GM15510 (cell line): Measurements from ENCODE around the gene P3R3URF.

Experiments used
- POLR2A ChIP-seq: IDR thresholded peaks from 3 replicates; pipeline ENCODE4 v1.6.1; 2011; ENCODE audit warnings: borderline replicate concordance; ENCODE audit not compliant: insufficient read length; ENCODE audit errors: extremely low read depth

Gene P3R3URF

DNA sequence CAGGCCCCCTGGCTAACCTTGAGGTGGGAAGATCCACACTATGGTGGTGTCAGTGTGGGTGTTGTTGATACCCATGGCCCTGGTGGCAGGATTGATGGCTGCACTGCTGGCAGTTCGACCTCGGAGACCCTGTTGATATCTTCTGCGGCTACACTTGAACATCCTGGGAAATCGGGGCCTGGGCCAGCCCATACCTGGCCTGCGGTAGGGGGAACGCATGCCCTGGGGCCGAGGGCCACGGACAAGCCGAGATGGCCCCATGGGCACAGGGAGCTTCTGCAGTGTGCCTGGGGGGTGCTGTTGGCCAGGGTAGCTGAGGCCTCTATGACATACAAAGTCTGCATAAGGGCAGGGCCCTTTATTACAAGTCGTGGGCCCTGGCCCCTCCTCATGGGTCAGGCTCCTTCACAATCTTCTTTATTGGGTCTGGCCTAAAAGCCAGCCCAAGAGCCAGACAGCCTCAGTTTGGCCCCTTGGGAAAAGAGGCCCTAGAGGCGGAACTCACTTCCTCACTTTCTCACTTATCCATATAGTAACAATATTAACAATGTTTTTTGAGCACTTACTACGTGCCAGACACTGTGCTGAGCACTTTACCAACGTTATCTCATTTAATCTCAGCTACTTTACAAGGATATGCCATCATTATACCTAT is at the start of gene P3R3URF:
Gene P3R3URF, minus strand, starts transcription at position 278 of the 655 bp plus-strand sequence. Its CDS starts 17 bp downstream, at position 261.
- no peak for TF ChIP-seq POLR2A

DNA sequence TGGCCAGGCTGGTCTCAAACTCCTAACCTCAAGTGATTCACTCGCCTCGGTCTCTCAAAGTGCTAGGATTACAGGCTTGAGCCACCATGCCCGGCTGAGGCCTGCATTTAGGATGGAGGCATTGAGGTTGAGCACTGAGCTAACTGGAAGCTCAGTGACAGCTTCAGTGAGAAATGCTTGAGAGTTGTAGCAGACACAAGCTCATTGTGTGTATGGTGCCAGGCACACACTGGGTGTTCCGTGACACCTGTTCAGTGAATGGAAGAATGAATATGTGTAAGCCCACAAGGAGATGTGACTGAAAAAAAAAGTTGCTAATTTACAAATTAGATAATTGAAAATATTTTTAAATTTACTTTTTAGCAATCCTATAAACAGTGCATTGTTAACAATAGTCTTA is 48.7 kb upstream of the P3R3URF start:
- TF ChIP-seq POLR2A: no peak

DNA sequence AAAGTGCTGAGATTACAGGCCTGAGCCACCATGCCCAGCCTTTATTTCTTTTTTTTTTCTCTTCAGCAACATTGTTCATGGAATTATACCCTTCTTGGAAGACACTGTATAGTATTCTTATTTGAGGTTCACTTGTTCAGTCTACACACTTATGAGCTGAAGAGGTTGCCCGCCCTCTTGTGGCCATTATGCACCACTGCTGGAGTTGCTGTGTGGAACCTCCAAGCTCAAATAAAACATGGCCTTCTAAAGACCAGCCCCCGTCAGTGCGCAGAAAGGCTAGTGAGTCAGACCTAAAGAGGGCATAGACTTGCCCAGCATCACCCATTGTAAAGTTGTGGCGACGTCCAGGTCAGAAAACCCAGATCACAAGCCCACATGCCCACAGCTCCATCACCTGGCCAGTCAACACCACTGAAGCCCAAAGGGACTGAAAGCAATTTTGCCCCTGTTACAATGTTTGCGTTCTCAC is 47.2 kb upstream of the P3R3URF start:
- TF ChIP-seq POLR2A: no peak

DNA sequence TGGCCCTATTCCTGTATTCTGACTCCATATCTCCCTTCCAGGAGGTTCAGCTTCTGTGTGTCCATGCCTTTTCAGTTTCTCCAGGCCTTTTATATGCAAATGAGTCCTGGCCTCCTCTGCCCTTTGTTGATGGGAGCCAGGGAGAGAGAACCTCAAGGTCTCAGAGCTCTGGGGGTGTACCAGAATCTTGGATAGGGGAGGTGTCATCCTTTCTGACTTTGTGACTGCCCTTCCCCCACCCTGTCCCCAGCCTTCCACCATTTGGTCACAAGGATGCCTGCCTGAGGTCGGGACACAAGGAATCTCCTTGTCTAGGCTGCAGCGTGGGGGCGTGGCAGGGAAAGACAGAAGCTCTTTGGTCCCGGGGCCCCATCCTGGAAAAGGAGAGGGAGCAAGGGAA is 45.5 kb upstream of the P3R3URF start:
- no peak for TF ChIP-seq POLR2A

DNA sequence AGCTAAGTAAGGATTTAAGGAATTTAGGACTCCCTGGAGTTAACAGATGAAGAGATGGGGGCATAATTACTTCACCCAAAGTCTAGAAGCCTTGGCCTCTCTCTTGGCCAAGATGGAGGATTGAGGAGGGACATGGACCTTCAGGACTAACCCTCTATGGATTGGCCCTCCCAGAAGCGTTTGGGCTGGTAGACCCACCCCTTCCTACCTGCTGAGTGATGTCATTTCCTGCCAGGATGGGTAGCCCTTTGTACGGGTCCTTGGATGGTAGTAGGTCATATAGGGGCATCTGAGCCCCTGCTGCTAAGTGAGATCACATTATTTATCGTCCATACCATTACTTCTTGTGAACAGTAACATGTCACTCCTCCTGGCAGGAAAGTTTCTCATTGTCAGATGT is 44.5 kb upstream of the P3R3URF start:
- no peak for TF ChIP-seq POLR2A

DNA sequence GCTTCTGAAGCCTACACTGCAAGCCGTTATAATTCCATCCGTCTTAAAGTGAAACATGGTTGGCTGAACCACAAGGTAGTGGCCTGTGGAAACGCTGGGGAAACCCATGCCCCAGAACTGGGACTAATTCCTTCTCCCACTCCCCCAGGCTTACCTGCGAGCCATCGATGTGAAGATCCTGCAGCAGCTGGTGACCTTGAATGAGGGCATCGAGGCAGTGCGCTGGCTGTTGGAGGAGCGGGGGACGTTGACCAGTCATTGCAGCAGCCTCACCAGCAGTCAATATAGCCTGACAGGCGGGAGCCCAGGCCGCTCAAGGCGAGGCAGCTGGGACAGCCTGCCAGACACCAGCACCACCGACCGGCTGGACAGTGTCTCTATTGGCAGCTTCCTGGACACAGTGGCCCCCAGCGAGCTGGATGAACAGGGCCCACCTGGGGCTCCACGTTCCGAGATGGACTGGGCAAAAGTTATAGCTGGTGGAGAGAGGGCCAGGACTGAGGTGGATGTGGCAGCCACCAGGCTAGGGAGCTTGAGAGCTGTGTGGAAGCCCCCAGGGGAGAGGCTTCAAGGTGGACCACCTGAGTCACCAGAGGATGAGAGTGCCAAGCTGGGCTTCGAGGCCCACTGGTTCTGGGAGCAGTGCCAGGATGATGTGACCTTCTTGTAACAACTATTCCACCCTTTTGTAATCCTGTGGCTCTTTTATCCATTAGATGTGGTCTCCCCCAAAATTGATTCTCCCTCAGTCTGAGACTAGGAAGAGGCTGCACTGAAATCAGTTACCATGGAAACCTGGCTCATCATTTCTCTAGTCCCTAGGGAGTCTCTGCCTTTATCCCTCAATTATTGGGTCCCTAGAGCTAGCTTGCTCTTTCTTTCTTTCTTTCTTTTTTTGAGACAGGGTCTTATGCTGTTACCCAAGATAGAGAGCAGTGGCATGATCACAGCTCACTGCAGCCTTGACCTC is 43.5 kb upstream of the P3R3URF start:
- no peak for TF ChIP-seq POLR2A

DNA sequence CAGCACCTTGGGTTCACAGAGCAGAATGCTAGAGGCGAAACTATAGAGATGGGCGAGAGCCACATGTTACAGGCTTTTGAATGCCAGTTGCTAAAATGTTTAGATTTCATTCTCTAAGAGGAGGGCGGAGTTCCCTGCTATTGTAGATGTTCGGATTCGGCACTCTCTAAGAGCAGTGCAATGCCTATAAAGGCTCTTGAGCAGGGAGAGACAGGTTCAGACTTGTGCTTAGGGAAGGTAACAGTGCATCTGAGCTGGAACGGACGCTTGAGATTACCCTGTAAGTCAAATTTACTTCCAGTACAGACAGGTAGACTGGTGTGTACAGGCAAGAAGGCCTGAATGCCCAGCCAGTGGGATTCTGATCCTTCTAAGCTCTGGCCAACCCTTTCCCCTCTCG is 42.2 kb upstream of the P3R3URF start:
- no peak for TF ChIP-seq POLR2A

DNA sequence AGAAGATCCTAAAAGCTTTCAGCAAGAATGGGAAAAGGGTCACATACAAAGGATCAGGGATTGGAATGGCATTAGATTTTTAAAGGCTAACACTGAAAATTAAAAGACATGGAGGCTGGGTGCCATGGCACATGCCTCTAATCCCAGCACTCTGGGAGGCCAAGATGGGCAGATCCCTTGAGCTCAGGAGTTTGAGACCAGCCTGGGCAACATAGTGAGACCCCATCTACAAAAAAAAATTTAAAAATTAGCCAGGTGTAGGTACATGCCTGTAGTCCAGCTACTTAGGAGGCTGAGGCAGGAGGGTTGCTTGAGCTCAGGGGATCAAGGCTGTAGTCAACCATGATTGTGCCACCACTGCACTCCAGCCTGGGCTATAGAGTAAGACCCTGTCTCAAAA is 39.2 kb upstream of the P3R3URF start:
- TF ChIP-seq POLR2A: no peak

DNA sequence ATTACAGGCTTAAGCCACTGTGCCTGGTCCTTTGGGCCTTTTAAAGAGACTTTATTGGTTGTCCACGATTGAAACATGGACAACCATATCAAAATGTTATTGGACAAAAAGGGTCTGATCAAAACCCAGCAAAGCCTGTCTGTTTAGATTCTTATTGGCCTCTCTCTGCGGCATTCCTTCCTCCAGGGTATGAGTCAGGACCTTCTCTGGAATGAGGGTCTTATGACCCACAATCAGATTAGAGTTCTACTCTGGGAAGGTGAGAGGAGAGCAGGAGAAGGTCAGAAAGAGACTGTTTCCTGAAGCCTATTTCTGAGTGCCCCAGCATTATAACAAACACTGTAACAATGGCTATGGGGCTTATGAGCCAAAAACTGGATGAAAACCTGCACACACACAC is 34.8 kb upstream of the P3R3URF start:
- TF ChIP-seq POLR2A: no peak

DNA sequence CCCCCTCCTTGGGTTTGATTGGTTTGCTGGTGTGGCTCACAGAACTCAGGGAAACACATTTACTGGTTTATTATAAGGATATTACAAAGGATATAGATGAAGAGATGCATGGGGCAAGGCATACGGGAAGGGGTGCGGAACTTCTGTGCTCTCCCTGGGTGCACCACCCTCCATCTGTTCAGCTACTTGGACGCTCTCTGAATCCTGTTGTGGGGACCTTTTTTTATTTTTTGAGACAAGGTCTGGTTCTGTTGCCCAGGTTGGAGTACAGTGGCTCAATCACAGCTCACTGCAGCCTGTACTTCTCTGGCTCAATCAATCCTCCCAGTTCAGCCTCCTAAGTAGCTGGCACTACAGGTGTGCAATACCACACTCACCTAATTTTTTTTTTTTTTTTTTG is 34.3 kb upstream of the P3R3URF start:
- TF ChIP-seq POLR2A: no peak

DNA sequence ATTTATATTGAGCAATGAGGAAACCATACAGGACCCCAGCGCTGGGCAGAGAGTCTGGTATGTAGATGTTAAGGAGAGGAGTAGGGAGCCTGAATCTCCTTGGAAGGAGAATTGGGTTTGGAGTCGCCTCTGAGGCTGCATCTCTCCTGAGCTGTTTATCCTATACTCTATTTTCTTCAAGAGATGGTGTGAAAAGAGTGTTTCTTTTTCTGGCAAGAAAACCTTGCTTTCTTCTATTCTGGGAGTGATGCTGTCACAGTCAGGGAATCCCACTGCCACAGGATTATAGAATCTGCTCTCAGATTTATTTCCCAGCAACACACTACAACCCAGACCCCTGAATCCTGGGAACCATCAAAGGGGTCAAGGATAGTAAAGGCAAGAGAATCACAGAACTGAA is 30.1 kb upstream of the P3R3URF start:
- TF ChIP-seq POLR2A: no peak

DNA sequence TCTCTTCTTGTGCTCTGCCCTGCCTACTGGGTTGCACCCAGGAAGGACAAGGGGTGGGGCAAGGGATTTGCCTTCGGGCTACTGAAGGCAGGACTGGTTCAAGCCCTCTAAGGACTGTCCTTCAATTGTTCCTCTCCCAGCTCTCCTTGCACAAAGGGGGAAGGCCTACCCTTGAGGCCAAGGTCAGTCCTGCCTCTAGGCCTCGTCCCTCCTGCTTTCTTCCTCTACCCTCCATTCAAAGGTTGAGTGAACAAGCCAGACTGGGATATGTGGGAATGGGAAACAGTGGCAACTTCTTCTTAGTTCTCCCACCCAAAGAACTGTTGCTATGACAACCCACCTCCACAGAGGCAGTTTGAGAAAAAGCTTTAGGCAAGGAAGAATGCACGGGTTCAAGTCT is 29.5 kb upstream of the P3R3URF start:
- TF ChIP-seq POLR2A: no peak

DNA sequence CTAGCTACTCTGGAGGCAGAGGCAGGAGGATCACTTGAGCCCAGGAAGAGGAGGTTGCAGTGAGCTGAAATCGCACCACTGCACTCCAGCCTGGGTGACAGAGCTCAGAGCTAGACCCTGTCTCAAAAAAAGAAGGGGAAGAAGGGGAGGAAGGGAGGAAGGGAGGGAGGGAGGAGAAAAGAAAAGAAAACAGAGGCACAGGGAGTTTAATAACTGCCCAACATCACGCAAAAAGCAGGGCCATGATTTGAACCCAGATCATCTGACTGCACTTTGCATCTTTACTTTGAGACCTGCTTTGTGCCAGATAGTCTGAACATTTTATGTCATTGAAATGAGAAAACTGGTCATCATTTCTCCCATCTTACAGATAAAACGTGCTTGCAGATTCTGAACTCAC is 28.9 kb upstream of the P3R3URF start:
- TF ChIP-seq POLR2A: no peak

DNA sequence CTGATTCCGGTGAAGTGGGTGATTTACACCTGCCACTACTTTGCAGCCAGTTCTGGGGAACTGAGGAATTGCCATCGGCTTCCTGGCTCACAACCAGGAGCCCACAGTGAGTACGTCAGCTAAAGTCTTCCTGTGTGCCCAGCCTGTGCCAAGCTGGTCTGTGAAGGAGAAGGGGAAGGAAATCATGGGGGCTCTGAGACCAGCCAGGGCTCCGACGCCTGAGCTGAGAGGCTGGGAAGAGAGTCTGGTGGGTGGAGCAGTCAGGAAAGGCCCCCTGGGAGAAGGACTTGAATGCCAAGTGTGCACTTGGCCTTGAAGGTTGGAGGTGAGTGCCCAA is 28.1 kb upstream of the P3R3URF start:
- no peak for TF ChIP-seq POLR2A

DNA sequence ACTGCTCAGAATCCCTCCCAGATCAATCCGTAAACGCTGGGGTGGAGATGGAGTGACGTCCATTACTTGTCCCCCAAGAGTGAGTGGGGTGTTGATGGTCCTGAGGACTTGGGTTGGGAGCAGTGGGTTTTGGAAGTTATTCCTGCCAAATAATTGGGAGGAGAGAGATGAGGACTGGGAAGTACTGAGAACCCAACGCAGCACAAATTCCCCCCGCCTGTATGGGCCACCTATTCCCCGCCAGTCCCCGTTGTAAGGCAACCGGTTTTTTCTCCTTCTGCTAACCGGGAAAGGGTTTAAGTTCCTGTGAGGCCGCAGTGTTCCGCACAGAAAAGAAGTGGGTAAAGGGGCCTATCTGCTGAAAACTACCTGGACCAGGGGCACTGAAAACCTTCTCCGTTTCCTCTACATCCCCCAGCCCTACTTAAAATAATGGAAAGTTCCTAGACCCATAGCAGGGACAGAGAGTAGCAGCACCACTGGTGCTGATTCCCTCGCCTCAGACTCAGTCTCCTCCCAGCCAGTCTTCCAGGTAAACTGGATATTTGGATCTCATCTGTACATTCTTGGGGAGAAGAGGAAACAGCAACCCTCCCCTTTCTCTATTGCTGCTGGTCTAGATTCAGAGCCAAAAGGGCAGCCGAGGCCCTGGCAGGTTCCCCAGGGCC is 27.6 kb upstream of the P3R3URF start:
- no peak for TF ChIP-seq POLR2A

DNA sequence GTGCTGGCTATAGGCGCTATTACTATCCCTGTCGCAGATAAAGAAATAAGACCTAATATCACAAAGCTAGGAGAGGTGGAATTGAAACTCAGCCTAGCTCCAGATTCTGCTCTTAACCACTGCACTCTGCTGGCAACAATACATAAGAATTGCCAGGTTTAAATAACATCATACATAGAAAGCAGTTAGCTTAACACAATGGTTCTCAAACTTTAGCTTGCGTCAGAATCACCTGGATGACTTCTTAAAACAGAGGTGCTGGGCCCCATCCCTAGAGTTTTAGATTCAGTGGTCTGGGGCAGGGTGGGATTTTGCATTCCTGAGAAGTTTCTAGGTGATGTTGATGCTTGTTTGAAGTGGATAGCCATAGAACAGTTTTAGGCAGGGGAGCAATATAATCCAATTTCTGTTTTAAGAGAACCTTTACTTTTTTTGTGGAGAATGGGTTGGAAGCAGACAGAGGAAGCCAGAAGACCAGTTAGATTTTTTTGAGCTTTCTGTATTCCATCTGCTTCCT is 23.0 kb upstream of the P3R3URF start:
- no peak for TF ChIP-seq POLR2A
